HUES64 (cell line): ENCODE data around the gene FGF9.

Source experiments
- H3K27ac ChIP-seq: 2 replicates; pipeline ENCODE4 v1.7.0; 2013; ENCODE audit warnings: low read depth, low read length, inconsistent platforms
- H3K27me3 ChIP-seq: 2 replicates; pipeline ENCODE4 v1.6.1; 2013; ENCODE audit warnings: mild to moderate bottlenecking, low read length; ENCODE audit not compliant: insufficient read depth
- H3K36me3 ChIP-seq: 2 replicates; pipeline ENCODE4 v1.6.1; 2013; ENCODE audit warnings: mild to moderate bottlenecking, low read length; ENCODE audit not compliant: insufficient read depth
- H3K4me1 ChIP-seq: 2 replicates; pipeline ENCODE4 v1.6.1; 2013; ENCODE audit warnings: mild to moderate bottlenecking, low read length, moderate library complexity; ENCODE audit not compliant: insufficient read depth
- H3K4me3 ChIP-seq: 2 replicates; pipeline ENCODE4 v1.5.1; 2013; ENCODE audit warnings: mild to moderate bottlenecking, low read length, moderate library complexity
- H3K9ac ChIP-seq: 2 replicates; pipeline ENCODE4 v1.6.1; 2013; ENCODE audit warnings: mild to moderate bottlenecking, low read depth, low read length
- H3K9me3 ChIP-seq: 2 replicates; pipeline ENCODE4 v1.6.1; 2013; ENCODE audit warnings: low read depth, low read length; ENCODE audit not compliant: insufficient read depth
- WGBS: fragments of 150-250, 120-280 bp; methylation state at CpG from one replicate; pipeline ENCODE4 v1.1.7; 2013; ENCODE audit warnings: missing lambda C conversion rate; 5-methylcytosine and 5-hydroxymethylcytosine counted together

Gene FGF9

DNA sequence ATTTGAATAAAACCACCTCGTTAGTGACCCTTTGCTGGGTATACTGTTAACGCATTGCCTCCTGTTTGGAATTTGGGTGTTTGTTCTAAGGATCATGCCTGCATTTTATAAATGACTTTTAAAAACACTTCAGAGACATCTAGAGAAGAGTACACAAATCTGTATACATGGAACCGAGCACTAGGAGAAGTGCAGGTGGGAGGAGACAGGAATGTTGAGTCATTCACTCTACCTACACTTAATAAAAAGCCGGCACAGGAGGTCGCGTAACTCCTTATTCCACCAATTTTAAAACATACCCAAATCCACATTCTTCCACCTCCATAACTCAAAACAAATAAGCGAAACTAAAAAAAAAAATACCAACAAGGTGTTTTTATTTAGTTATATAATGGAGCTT is 48.6 kb downstream of the FGF9 start:
- Histone ChIP-seq H3K4me1 (peaks cover 17% of the 10 kb centered on the region), H3K9ac (no peak overlapping the region), H3K27me3 (no peaks in the 10 kb centered on the region), H3K36me3 (no peaks in the 10 kb centered on the region), H3K27ac (no peak overlapping the region), H3K4me3 (no peak overlapping the region), H3K9me3 (no peaks in the 10 kb centered on the region)
- WGBS, result 88% methylated on average over 3 of the region's 7 CpGs

DNA sequence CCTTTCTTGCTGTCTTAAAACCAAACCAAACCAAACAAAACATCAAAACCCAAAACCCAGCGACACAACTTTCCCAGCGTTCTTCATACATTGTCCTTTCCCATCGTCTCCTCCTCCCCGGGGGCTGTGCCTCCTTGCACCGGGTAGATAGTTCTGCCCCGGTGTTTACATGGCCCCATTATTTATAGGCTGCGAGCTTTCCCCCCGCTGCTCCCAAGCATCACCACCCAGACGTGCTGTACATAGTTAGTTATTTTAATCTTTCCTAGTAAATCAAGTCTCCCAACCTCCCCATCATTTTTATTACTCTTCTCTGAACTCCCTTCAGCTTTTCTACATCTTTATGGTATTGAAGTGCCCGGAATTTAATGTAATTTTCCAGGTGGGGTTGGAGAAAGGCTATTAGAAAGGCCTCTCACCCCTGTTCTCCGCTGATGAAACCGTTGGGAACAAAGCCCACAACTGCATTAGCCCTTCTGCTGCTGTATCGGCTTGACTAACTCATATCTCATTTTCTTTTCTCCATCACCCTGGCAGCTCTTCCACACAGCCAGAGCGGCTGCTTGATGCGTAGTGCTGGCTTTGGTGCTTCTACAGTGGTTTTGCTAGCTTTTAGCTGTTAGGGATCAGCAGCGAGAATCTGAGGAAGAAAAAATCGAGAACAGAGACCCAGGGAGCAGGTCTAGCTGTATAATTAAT is 53.1 kb downstream of the FGF9 start:
- no peak overlapping the region for H3K9ac ChIP-seq
- H3K36me3 ChIP-seq, result no peaks in the 10 kb centered on the region
- no peak overlapping the region for H3K27ac ChIP-seq
- H3K27me3 ChIP-seq, result no peaks in the 10 kb centered on the region
- WGBS, result 97% methylated on average over 17 of the region's 17 CpGs
- H3K9me3 ChIP-seq, result no peaks in the 10 kb centered on the region; the same call in 1 of the 2 replicates
- H3K4me3 ChIP-seq, result no peak overlapping the region
- 0 out of 2 replicates have a peak, but pooled peaks cover 6% of the 10 kb centered on the region for H3K4me1 ChIP-seq

DNA sequence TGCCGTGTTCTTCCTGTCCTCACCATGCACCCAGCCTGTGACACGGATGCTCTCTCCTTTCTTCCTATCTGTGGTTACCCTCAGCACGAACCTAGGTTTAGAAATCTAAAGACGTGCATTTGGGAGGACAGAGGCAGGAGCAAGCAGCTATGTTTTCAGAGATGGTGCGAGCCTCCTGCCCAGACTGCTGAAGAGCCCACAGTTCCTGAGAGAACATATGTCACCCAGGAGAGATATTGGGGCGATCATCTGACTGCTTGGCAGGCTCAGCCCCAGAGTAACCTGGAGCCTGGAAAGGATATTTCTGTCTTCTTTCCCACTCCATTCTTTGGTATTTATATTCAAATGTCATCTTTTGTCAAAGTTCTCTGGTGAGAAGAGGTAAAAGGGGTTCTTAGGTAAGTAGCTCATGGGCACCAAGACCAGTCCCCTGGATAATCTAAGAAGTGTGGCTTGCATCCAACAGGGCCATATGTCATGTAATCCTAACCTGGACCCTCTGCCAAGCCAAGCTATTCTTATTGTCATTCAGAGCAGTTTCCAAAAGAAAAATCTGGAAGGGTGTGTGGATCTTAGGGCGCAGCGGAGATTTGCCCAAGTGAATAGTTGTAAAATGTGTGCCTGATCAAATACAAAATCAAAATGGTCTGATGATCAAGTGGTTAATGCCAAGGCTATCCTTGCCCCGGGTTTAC is 59.5 kb downstream of the FGF9 start:
- no peaks in the 10 kb centered on the region for H3K36me3 ChIP-seq
- H3K9me3 ChIP-seq, result peaks cover 13% of the 10 kb centered on the region
- peaks cover 16% of the 10 kb centered on the region for H3K4me1 ChIP-seq
- H3K9ac ChIP-seq, result no peak overlapping the region
- 92% methylated on average over 9 of the region's 9 CpGs for WGBS
- H3K27me3 ChIP-seq, result no peaks in the 10 kb centered on the region
- no peak overlapping the region for H3K4me3 ChIP-seq
- no peak overlapping the region for H3K27ac ChIP-seq

DNA sequence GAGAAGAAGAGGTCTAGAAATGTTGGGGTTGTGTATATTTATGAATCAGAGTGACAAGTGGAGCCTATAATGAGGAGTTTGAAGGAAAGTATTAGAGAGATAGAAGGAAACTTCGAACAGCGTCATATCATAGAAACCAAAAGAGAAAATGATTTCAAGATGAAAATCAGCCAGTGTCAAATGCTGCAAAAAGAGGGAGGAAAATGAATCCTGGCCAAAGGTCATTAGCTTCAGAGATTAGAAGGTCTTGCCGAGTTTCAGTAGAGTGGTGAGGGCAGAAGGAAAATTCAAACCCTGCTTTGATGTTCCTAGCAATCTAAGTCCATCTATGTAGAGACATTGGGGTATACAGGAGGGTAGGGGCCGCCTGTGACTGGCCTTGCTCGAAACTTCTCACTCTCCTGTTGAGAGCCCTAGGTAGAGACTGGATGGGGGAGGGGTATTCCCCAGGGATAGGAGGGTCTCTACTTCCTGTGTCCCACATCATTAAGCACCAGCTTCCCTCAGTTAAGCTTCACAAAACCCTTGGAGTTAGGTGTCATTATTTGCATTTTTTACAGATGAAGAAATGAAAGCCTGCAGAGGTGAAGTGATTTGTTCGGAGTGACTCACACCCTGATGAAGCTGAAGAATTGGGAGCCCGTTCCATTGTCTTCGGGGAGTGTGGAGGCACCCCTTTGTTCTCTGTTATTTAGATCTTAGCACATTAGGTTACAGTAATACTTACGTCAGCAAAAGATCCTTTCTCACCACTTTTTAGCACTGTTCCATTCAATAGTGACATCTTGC is 62.8 kb downstream of the FGF9 start:
- Histone ChIP-seq H3K4me1 (peaks cover 30% of the 10 kb centered on the region), H3K4me3 (no peak overlapping the region), H3K9me3 (peaks cover 13% of the 10 kb centered on the region; the same call in 1 of the 2 replicates), H3K27me3 (no peaks in the 10 kb centered on the region), H3K9ac (no peak overlapping the region), H3K27ac (peak overlapping the region; percentile 50; the same call in 1 of the 2 replicates), H3K36me3 (no peaks in the 10 kb centered on the region)
- 56% methylated on average over 8 of the region's 9 CpGs for WGBS

DNA sequence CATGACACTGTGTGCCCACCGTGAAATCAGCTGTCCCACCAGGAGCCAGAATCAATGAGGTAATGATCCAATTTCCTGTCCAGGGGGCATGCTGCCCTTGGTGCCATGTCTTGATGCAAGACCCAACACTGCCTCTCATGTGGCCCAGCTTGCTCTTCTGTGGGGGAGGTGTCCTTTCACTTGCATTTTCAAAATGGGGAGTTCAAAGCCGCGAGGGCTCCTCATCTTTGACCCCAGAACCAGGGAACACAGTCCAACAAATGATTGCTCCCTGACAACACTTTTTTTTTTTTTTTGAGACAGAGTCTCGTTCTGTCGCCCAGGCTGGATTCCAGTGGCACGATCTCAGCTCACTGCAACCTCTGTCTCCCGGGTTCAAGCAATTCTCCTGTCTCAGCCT is 64.1 kb downstream of the FGF9 start:
- Histone ChIP-seq H3K4me3 (no peak overlapping the region), H3K4me1 (peaks cover 30% of the 10 kb centered on the region), H3K9me3 (peaks cover 13% of the 10 kb centered on the region; the same call in 1 of the 2 replicates), H3K9ac (no peak overlapping the region), H3K36me3 (no peaks in the 10 kb centered on the region), H3K27me3 (no peaks in the 10 kb centered on the region), H3K27ac (no peak overlapping the region)
- 92% methylated on average over 7 of the region's 7 CpGs for WGBS

DNA sequence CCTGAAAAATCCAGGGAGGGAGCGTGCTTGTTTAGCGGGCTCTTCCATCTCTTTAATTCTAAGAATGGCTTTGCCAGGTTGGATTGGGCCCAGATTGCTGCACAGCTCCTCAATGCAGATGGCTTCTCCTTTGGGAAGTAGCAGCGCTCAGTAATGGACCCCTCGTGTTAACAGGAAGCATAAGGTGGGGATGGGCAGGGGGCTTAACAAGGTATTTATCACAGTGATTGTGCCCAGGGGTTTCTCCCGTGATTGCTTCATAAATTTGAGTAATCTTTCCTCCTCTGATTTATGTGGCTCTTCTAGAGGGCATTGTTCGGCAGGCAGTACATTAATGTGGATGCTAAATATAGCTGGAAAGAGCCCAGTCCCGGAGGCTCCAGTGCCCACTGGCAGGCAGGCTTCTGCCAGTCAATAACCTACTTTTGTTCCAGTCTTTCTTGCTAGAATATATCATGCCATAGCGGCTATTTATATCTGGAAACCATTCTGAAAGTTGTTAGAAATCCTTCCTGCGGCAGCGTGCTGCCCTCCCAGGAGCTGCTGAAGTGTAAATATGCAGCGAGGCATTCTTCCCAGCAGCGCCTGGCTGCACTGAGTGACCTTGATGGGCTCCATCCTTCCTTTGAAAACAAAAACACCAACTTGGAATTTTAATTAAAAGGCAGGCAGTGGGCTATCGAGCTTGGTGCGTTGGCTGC is 65.0 kb downstream of the FGF9 start:
- WGBS, result 66% methylated on average over 14 of the region's 14 CpGs
- H3K9ac ChIP-seq, result no peak overlapping the region

DNA sequence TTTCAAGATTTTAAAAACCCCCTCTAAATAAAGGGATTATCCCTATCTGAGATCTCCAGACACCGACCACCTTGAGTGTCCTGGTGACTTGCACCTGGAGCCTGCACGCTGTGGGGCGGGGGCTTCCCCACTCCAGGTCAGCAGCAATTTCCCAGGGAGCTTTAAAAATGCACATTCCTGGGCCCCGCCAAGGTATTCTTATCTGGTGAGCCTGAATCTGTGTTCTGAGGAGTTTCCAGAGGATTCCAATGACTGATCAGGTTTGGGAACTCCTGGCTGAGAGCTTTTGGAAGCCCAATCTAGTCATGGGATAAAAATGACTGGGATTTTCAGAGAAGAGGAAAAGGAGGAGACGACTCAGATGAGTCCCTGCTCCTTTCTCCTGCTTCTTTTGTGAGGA is 66.1 kb downstream of the FGF9 start:
- H3K4me3 ChIP-seq, result no peak overlapping the region
- no peaks in the 10 kb centered on the region for H3K36me3 ChIP-seq
- H3K9ac ChIP-seq, result no peak overlapping the region
- WGBS, result 84% methylated on average over 5 of the region's 5 CpGs
- H3K27me3 ChIP-seq, result no peaks in the 10 kb centered on the region
- peaks cover 7% of the 10 kb centered on the region; the same call in 1 of the 2 replicates for H3K9me3 ChIP-seq
- H3K4me1 ChIP-seq, result peaks cover 30% of the 10 kb centered on the region
- no peak overlapping the region for H3K27ac ChIP-seq

More for the DNA sequence above, 65.0 kb downstream of the FGF9 start:
- H3K36me3 ChIP-seq, result no peaks in the 10 kb centered on the region
- no peak overlapping the region for H3K27ac ChIP-seq
- peaks cover 13% of the 10 kb centered on the region; the same call in 1 of the 2 replicates for H3K9me3 ChIP-seq
- H3K4me1 ChIP-seq, result peaks cover 30% of the 10 kb centered on the region
- H3K27me3 ChIP-seq, result no peaks in the 10 kb centered on the region
- H3K4me3 ChIP-seq, result no peak overlapping the region

DNA sequence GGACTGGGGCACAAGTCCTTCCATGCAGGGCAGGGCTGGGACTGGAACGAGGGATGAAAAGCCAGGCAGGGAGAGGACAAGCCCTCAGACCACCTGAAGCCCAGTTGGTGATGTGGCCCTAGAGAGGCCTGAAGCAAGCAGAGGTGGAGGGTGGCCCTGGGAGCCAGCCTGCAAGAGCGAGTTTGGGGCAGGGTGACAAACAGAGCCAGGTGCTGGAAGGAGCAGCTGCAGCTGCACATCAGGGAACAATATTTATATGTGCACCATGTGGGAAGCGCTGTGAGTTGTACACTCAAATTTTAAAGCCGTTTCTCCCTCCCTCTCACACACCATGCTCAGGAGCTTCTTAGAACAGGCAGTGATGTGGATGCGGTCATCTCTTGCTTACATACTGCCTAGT is 67.8 kb downstream of the FGF9 start:
- Histone ChIP-seq H3K4me1 (peaks cover 24% of the 10 kb centered on the region), H3K4me3 (no peak overlapping the region)

DNA sequence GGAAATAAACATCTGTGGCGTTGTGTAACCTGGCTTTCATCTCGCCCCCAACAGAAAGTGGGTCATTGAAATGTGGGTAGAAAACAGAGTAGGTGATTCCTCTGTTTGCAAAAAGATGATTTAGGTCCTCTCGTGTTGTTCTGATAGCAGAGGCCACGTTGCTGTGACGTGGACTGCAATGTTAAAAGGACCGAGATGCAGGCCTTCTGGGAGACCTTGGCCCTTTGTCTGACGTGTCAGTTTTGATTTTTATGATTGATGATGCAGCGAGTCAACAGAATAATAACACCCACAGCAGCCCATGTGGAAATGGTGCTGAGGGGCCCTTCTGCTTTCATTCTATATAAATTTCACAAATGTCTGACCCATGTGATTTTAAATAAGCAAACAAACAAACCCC is 68.9 kb downstream of the FGF9 start:
- WGBS, result 82% methylated on average over 8 of the region's 8 CpGs
- H3K9ac ChIP-seq, result no peak overlapping the region
- H3K36me3 ChIP-seq, result no peaks in the 10 kb centered on the region
- no peaks in the 10 kb centered on the region for H3K27me3 ChIP-seq
- 0 out of 2 replicates have a peak, but pooled peaks cover 14% of the 10 kb centered on the region for H3K4me1 ChIP-seq
- H3K27ac ChIP-seq, result no peak overlapping the region
- H3K9me3 ChIP-seq, result no peaks in the 10 kb centered on the region
- H3K4me3 ChIP-seq, result no peak overlapping the region

More for the DNA sequence above, 67.8 kb downstream of the FGF9 start:
- Histone ChIP-seq H3K9me3 (no peaks in the 10 kb centered on the region), H3K9ac (no peak overlapping the region), H3K36me3 (no peaks in the 10 kb centered on the region), H3K27ac (no peak overlapping the region), H3K27me3 (no peaks in the 10 kb centered on the region)
- 94% methylated on average over 5 of the region's 5 CpGs for WGBS

DNA sequence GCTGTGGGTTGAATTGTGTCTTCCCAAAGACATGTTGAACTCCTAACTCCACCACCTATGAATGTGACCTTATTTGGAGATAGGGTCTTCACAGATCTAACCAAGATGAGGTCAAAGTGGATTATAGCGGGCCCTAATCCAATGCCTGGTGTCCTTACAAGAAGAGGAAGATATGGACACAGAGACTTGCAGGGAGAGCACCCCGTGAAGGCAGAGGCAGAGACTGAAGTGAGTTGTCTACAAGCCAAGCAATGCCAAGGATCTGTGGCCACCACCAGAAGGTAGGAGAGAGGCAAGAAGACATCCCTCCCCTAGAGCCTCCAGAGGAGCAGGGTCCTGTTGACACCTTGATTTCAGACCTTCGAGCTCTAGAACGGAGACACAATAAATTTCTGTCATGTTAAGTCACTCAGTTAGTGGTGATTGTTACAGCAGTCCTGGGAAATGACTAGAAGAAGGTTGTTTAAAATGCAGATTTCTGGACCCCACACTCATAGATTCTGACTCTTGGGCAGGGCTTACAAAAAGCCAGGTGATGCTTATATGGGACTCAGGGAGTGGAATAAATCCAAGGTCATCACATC is 70.6 kb downstream of the FGF9 start:
- no peaks in the 10 kb centered on the region for H3K27me3 ChIP-seq
- no peaks in the 10 kb centered on the region for H3K9me3 ChIP-seq
- no peak overlapping the region for H3K4me3 ChIP-seq
- WGBS, result 93% methylated on average over 4 of the region's 4 CpGs
- H3K27ac ChIP-seq, result no peak overlapping the region
- 0 out of 2 replicates have a peak, but pooled peaks cover 5% of the 10 kb centered on the region for H3K4me1 ChIP-seq
- no peaks in the 10 kb centered on the region for H3K36me3 ChIP-seq
- H3K9ac ChIP-seq, result no peak overlapping the region
